ENCODE data around the gene RPS19.

Gene RPS19

GRCh38 chr19:41883821-41884733 is 24.0 kb downstream of the RPS19 start:
- TF ChIP-seq REST (IDR thresholded peaks at IDR 0.05; ENCODE audit: insufficient read depth in 1 of 2, low read depth in 2 of 2, low read length in 2 of 2) (peak in 1 of 2 experiments; percentile 55; a peak in 1 of 4 replicates), FOXP2 (optimal IDR thresholded peaks at IDR 0.05; ENCODE audit: borderline replicate concordance, extremely low read depth, extremely low read length, insufficient read depth) (peak; percentile 79), POLR2AphosphoS5 (IDR thresholded peaks at IDR 0.05; ENCODE audit: low read depth, low read length) (peak; percentile 81), SIN3A (IDR thresholded peaks at IDR 0.05; ENCODE audit: borderline replicate concordance, insufficient read depth, low read length) (peak; percentile 72; the same call in 1 of the 2 replicates), TAF1 (IDR thresholded peaks at IDR 0.05; ENCODE audit: borderline replicate concordance, insufficient read depth, low read length) (peak; percentile 52; the same call in 1 of the 2 replicates)

- no peak for TF ChIP-seq TAF1 (IDR thresholded peaks at IDR 0.05; ENCODE audit: borderline replicate concordance, insufficient read depth, low read length)
- no peak for TF ChIP-seq FOXP2 (optimal IDR thresholded peaks at IDR 0.05; ENCODE audit: borderline replicate concordance, extremely low read depth, extremely low read length, insufficient read depth)
- no peak for TF ChIP-seq SIN3A (IDR thresholded peaks at IDR 0.05; ENCODE audit: borderline replicate concordance, insufficient read depth, low read length)
- 0 out of 2 replicates have a peak, but pooled peaks have one; percentile 22 for TF ChIP-seq POLR2AphosphoS5 (IDR thresholded peaks at IDR 0.05; ENCODE audit: low read depth, low read length)
These were observed 27.0 kb downstream of the RPS19 start for GRCh38 chr19:41886761-41887710.

GRCh38 chr19:41887711-41888382 is 27.8 kb downstream of the RPS19 start:
- TF ChIP-seq SIN3A (IDR thresholded peaks at IDR 0.05; ENCODE audit: borderline replicate concordance, insufficient read depth, low read length) (no peak), POLR2AphosphoS5 (IDR thresholded peaks at IDR 0.05; ENCODE audit: low read depth, low read length) (no peak), TAF1 (IDR thresholded peaks at IDR 0.05; ENCODE audit: borderline replicate concordance, insufficient read depth, low read length) (no peak), REST (IDR thresholded peaks at IDR 0.05; ENCODE audit: insufficient read depth in 1 of 2, low read depth in 2 of 2, low read length in 2 of 2) (no peak), FOXP2 (optimal IDR thresholded peaks at IDR 0.05; ENCODE audit: borderline replicate concordance, extremely low read depth, extremely low read length, insufficient read depth) (no peak)

DNA sequence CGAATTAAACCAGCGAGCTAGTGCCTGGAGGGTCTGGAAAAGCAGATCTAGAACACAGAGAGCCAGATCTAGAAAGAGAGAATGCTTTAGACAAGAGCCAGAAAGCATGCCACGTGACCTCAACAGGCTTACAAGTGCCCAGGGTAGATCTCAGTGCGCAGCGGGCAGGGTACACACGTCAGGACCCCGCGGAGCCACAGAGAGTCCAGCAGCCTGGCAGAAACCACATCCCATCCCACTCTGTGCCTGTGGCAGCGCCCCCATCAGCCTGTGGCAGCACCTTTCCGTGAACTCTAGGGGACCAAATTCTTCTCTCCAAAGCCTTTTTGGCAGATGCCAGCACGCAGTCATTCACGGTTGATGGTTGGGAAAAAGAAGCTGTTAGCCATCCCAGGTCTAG is 28.9 kb downstream of the RPS19 start:
- no peak for TF ChIP-seq REST (IDR thresholded peaks at IDR 0.05; ENCODE audit: insufficient read depth in 1 of 2, low read depth in 2 of 2, low read length in 2 of 2)
- TF ChIP-seq POLR2AphosphoS5 (IDR thresholded peaks at IDR 0.05; ENCODE audit: low read depth, low read length), result no peak
- no peak for TF ChIP-seq FOXP2 (optimal IDR thresholded peaks at IDR 0.05; ENCODE audit: borderline replicate concordance, extremely low read depth, extremely low read length, insufficient read depth)
- no peak for TF ChIP-seq TAF1 (IDR thresholded peaks at IDR 0.05; ENCODE audit: borderline replicate concordance, insufficient read depth, low read length)
